HCT116 (cell line): ENCODE measurements around the gene CLCN5. TPM values are rescaled to one million over a fixed set of nuclear protein-coding genes. Genes with fewer than 3 reads are reported as not detected.

Experiments
- ATAC-seq: fragments of 200-7000 bp; cut with Tn5 transposase; 2 replicates; pipeline ENCODE4 v1.9.1; 2020; ENCODE audit warnings: mild to moderate bottlenecking, moderate library complexity
- BruUV-seq: library from RNA; stranded (reverse); fragments of 400-500 nt; replicated peaks from 2 replicates; lab custom pipeline; 2021; lab: Mats Ljungman, UMichigan
- CTCF ChIA-PET: fragments of 300-600 bp; sonication (Branson Sonifier 250); formaldehyde crosslinking; loops from one replicate; lab custom pipeline; 2021; ENCODE audit warnings: antibody characterized with exemption; lab: Charles Lee
- POLR2A ChIA-PET: fragments of 300-600, 350-600 bp; sonication (Branson Sonifier 250); formaldehyde crosslinking; loops from one replicate; lab custom pipeline; 2021; ENCODE audit warnings: antibody characterized with exemption; lab: Charles Lee
- RAD21 ChIA-PET, 2 experiments: fragments of 300-600 bp; sonication (Branson Sonifier 250); formaldehyde crosslinking; loops; one replicate each; lab custom pipeline; 2023; ENCODE audit warnings: low total read pairs in 2 of 2; ENCODE audit not compliant: uncharacterized antibody in 2 of 2, unreplicated experiment in 2 of 2, low non-redundant PET in 1 of 2; lab: Charles Lee
- DNase-seq: peaks from one replicate; pipeline ENCODE4 v3.0.0-alpha.2; 2010; ENCODE audit warnings: low read depth, low spot score
- H2AFZ ChIP-seq: fragments of 200-600 bp; shearing (Covaris generic), sonication (generic); 2 replicates; pipeline ENCODE4 v1.6.1; 2017; ENCODE audit warnings: low read depth, mixed run types, mixed read lengths, antibody characterized with exemption, low read length; ENCODE audit not compliant: poor library complexity, severe bottlenecking
- H3K27ac ChIP-seq: 2 replicates; pipeline ENCODE4 v1.5.1; 2012; ENCODE audit warnings: low read depth, low read length
- H3K27me3 ChIP-seq: fragments of 200-600 bp; sonication (generic); 2 replicates; pipeline ENCODE4 v1.6.1; 2016; ENCODE audit warnings: mixed run types, low read length, mixed read lengths; ENCODE audit not compliant: insufficient read depth
- H3K36me3 ChIP-seq, 2 experiments: fragments of 200-500 bp in 1 of 2; fragments of 200-600 bp in 1 of 2; sonication (Bioruptor generic) in 1 of 2; sonication (generic) in 1 of 2; 2 replicates each; pipeline versions ENCODE4 v1.5.1 to v1.6.1; 2014 to 2016; ENCODE audit warnings: low read length in 2 of 2, inconsistent platforms in 1 of 2, mixed read lengths in 1 of 2, mixed run types in 1 of 2; ENCODE audit not compliant: insufficient read depth in 2 of 2, control insufficient read depth in 1 of 2
- H3K4me1 ChIP-seq, 2 experiments: fragments of 200-600 bp in 1 of 2; sonication (generic) in 1 of 2; 2 replicates each; pipeline versions ENCODE4 v1.5.1 to v1.6.1; 2012 to 2017; ENCODE audit warnings: low read length in 2 of 2, inconsistent platforms in 1 of 2, mild to moderate bottlenecking in 1 of 2, mixed read lengths in 1 of 2, mixed run types in 1 of 2, moderate library complexity in 1 of 2; ENCODE audit not compliant: insufficient read depth in 2 of 2, control insufficient read depth in 1 of 2
- H3K4me2 ChIP-seq: fragments of 200-600 bp; sonication (generic); 2 replicates; pipeline ENCODE4 v1.6.1; 2017; ENCODE audit warnings: mixed run types, low read length, mixed read lengths
- H3K4me3 ChIP-seq, 2 experiments: fragments of 200-600 bp in 1 of 2; sonication (generic) in 1 of 2; replicated peaks in 1 of 2; 2 replicates each; pipeline ENCODE4 v1.5.1; 2011 to 2016; ENCODE audit warnings: low read length in 2 of 2, control low read depth in 1 of 2, low read depth in 1 of 2, mild to moderate bottlenecking in 1 of 2, mixed read lengths in 1 of 2, mixed run types in 1 of 2
- H3K79me2 ChIP-seq: fragments of 200-600 bp; sonication (generic); 2 replicates; pipeline ENCODE4 v1.6.1; 2017; ENCODE audit warnings: mild to moderate bottlenecking, mixed run types, low read length, moderate library complexity, mixed read lengths; ENCODE audit not compliant: insufficient read depth
- H3K9ac ChIP-seq: fragments of 200-600 bp; sonication (generic); 2 replicates; pipeline ENCODE4 v1.6.1; 2016; ENCODE audit warnings: low read length, mixed read lengths
- H3K9me2 ChIP-seq: fragments of 200-600 bp; sonication (generic), shearing (Covaris generic); 2 replicates; pipeline ENCODE4 v1.6.1; 2017; ENCODE audit warnings: mixed run types, mild to moderate bottlenecking, moderate library complexity; ENCODE audit not compliant: insufficient read depth
- H3K9me3 ChIP-seq, 2 experiments: fragments of 200-500 bp in 1 of 2; fragments of 200-600 bp in 1 of 2; sonication (Bioruptor generic) in 1 of 2; sonication (generic) in 1 of 2; 2 replicates each; pipeline ENCODE4 v1.6.1; 2014 to 2017; ENCODE audit warnings: low read length in 2 of 2, mixed read lengths in 2 of 2, inconsistent platforms in 1 of 2, low read depth in 1 of 2, mild to moderate bottlenecking in 1 of 2, mixed run types in 1 of 2, moderate library complexity in 1 of 2; ENCODE audit not compliant: control insufficient read depth in 1 of 2, insufficient read depth in 1 of 2
- H4K20me1 ChIP-seq: fragments of 200-600 bp; sonication (generic), shearing (Covaris generic); 2 replicates; pipeline ENCODE4 v1.6.1; 2017; ENCODE audit warnings: mixed run types, mild to moderate bottlenecking, moderate library complexity; ENCODE audit not compliant: insufficient read depth
- POLR2A ChIP-seq: IDR thresholded peaks from 2 replicates; pipeline ENCODE4 v1.7.0; 2011; ENCODE audit warnings: borderline replicate concordance; ENCODE audit not compliant: insufficient read depth, insufficient read length; ENCODE audit errors: extremely low read depth
- SIN3A ChIP-seq: IDR thresholded peaks from 2 replicates; pipeline ENCODE4 v1.6.1; 2012; ENCODE audit warnings: low read depth
- ZBTB33 ChIP-seq: IDR thresholded peaks from 2 replicates; pipeline ENCODE4 v1.6.1; 2011; ENCODE audit warnings: mild to moderate bottlenecking, low read length, moderate library complexity; ENCODE audit not compliant: insufficient replicate concordance; ENCODE audit errors: extremely low read depth
- intact Hi-C: fragments of 100-400 bp; cut with micrococcal nuclease; formaldehyde crosslinking; loops from 2 replicates; pipeline ENCODE4 v1.10.0; 2022
- total RNA-seq: library from RNA; stranded (reverse); gene quantifications from one replicate; pipeline ENCODE4 v1.2.1, GENCODE V29; 2021; ENCODE audit not compliant: unreplicated experiment
- TF ChIP-seq, protein P1 (sequence below): IDR thresholded peaks from 2 replicates; pipeline ENCODE4 v1.6.1; 2012; ENCODE audit warnings: low read depth

Gene CLCN5
- total RNA-seq, 1 experiment from 2014 or later: 6.1 TPM

- Histone ChIP-seq H3K9me3 (no peaks in the 10 kb centered on the region), H3K79me2 (no peaks in the 10 kb centered on the region), H2AFZ (no peak overlapping the region), H3K4me3 (no peak overlapping the region), H3K9me2 (no peaks in the 10 kb centered on the region), H3K36me3 (no peaks in the 10 kb centered on the region), H4K20me1 (no peaks in the 10 kb centered on the region), H3K27me3 (no peaks in the 10 kb centered on the region), H3K9ac (no peak overlapping the region), H3K4me2 (no peak overlapping the region), H3K27ac (no peak overlapping the region), H3K4me1 (no peaks in the 10 kb centered on the region; a peak in 1 of 4 replicates)
- intact Hi-C loops: no loop called here
- RAD21 ChIA-PET: no interaction called here
- DNase-seq (no peak), ATAC-seq (no peak)
- TF ChIP-seq ZBTB33 (no peak), POLR2A (no peak), SIN3A (no peak)
- TF ChIP-seq, protein P1, sequence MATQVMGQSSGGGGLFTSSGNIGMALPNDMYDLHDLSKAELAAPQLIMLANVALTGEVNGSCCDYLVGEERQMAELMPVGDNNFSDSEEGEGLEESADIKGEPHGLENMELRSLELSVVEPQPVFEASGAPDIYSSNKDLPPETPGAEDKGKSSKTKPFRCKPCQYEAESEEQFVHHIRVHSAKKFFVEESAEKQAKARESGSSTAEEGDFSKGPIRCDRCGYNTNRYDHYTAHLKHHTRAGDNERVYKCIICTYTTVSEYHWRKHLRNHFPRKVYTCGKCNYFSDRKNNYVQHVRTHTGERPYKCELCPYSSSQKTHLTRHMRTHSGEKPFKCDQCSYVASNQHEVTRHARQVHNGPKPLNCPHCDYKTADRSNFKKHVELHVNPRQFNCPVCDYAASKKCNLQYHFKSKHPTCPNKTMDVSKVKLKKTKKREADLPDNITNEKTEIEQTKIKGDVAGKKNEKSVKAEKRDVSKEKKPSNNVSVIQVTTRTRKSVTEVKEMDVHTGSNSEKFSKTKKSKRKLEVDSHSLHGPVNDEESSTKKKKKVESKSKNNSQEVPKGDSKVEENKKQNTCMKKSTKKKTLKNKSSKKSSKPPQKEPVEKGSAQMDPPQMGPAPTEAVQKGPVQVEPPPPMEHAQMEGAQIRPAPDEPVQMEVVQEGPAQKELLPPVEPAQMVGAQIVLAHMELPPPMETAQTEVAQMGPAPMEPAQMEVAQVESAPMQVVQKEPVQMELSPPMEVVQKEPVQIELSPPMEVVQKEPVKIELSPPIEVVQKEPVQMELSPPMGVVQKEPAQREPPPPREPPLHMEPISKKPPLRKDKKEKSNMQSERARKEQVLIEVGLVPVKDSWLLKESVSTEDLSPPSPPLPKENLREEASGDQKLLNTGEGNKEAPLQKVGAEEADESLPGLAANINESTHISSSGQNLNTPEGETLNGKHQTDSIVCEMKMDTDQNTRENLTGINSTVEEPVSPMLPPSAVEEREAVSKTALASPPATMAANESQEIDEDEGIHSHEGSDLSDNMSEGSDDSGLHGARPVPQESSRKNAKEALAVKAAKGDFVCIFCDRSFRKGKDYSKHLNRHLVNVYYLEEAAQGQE: no peak
- CTCF ChIA-PET: no interaction called here
- POLR2A ChIA-PET: no interaction called here
- BruUV-seq: no TSS peak
Observed at GRCh38 chrX:49932791-49933190, 10.4 kb downstream of the CLCN5 start.
